ENCODE results near the gene ANKS3.
"Not testable (repeated sequence)": the region's sequence is repeated elsewhere in the genome, so short reads cannot be mapped to it uniquely, and the experiment has no call there.

ANKS3 gene

GRCh38 chr16:4754865-4755264, 20.8 kb upstream of the ANKS3 start:
- in situ Hi-C loops (cut with MboI; ENCODE audit: low sequenced_read_pairs): no loop called here

GRCh38 chr16:4753227-4753626, 19.2 kb upstream of the ANKS3 start:
- in situ Hi-C loops (cut with MboI; ENCODE audit: low sequenced_read_pairs): no loop called here

- in situ Hi-C loops (cut with MboI; ENCODE audit: low sequenced_read_pairs): no loop called here
These were observed 18.5 kb upstream of the ANKS3 start for GRCh38 chr16:4752351-4753100.

- in situ Hi-C loops (cut with MboI; ENCODE audit: low sequenced_read_pairs): no loop called here
These were observed 16.8 kb upstream of the ANKS3 start for GRCh38 chr16:4750896-4751295.

- in situ Hi-C loops (cut with MboI; ENCODE audit: low sequenced_read_pairs): no loop called here
These were observed 15.7 kb upstream of the ANKS3 start for GRCh38 chr16:4749700-4750257.

- in situ Hi-C loops (cut with MboI; ENCODE audit: low sequenced_read_pairs): no loop called here
These were observed 14.8 kb upstream of the ANKS3 start for GRCh38 chr16:4748682-4749411.

GRCh38 chr16:4747906-4748681, 14.0 kb upstream of the ANKS3 start:
- in situ Hi-C loops (cut with MboI; ENCODE audit: low sequenced_read_pairs): no loop called here

- in situ Hi-C loops (cut with MboI; ENCODE audit: low sequenced_read_pairs): no loop called here
These were observed 13.0 kb upstream of the ANKS3 start for GRCh38 chr16:4746991-4747574.

- in situ Hi-C loops (cut with MboI; ENCODE audit: low sequenced_read_pairs): no loop called here
These were observed 12.1 kb upstream of the ANKS3 start for GRCh38 chr16:4746215-4746614.

- in situ Hi-C loops (cut with MboI; ENCODE audit: low sequenced_read_pairs): no loop called here
These were observed 11.2 kb upstream of the ANKS3 start for GRCh38 chr16:4745274-4745569.

- in situ Hi-C loops (cut with MboI; ENCODE audit: low sequenced_read_pairs): no loop called here
These were observed 10.6 kb upstream of the ANKS3 start for GRCh38 chr16:4744555-4745273.

GRCh38 chr16:4743226-4743878, 9.3 kb upstream of the ANKS3 start:
- in situ Hi-C loops (cut with MboI; ENCODE audit: low sequenced_read_pairs): no loop called here

- in situ Hi-C loops (cut with MboI; ENCODE audit: low sequenced_read_pairs): not testable (repeated sequence)
These were observed 4.3 kb upstream of the ANKS3 start for GRCh38 chr16:4738370-4738769.

GRCh38 chr16:4737545-4737944, 3.5 kb upstream of the ANKS3 start:
- in situ Hi-C loops (cut with MboI; ENCODE audit: low sequenced_read_pairs): no loop called here

- in situ Hi-C loops (cut with MboI; ENCODE audit: low sequenced_read_pairs): no loop called here
These were observed 2.5 kb upstream of the ANKS3 start for GRCh38 chr16:4736546-4736945.

GRCh38 chr16:4734730-4735535, 862 bp upstream of the ANKS3 start:
- in situ Hi-C loops (cut with MboI; ENCODE audit: low sequenced_read_pairs): no loop called here

- in situ Hi-C loops (cut with MboI; ENCODE audit: low sequenced_read_pairs): no loop called here
These were observed 366 bp downstream of the ANKS3 start for GRCh38 chr16:4733747-4734062.

GRCh38 chr16:4733211-4733742, 794 bp downstream of the ANKS3 start:
- in situ Hi-C loops (cut with MboI; ENCODE audit: low sequenced_read_pairs): no loop called here

GRCh38 chr16:4729876-4730275, 4.2 kb downstream of the ANKS3 start:
- in situ Hi-C loops (cut with MboI; ENCODE audit: low sequenced_read_pairs): no loop called here
